Activated CD8-positive, alpha-beta memory T cell treated with anti-CD3 and anti-CD28 coated beads, Interleukin-2, amount 50 U/mL, for 4 hours (primary cell): ENCODE results near the gene ACOXL.

ENCODE experiments used
- DNase-seq: peaks from one replicate; pipeline ENCODE4 v3.0.0-alpha.2; 2020

The ACOXL gene

DNA sequence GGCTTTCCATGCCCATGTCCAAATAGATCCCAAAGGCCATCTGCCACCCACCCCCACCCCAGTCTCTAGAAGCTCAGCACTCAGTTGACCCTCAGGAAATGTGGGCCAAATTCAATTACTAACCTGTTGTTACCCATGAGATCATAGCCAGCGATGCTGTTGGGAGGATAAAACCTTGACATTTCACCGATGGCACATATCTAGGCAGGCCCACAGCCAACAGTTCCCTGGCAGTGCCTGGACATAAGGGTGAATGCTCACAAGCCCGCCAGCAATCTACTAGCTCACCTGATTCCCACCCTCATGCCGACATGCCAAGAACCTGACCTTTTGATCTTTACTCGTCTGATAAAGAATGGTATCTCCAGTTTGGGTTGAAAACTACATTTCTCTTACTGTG, 11.8 kb upstream of the ACOXL start:
- no peak for DNase-seq

DNA sequence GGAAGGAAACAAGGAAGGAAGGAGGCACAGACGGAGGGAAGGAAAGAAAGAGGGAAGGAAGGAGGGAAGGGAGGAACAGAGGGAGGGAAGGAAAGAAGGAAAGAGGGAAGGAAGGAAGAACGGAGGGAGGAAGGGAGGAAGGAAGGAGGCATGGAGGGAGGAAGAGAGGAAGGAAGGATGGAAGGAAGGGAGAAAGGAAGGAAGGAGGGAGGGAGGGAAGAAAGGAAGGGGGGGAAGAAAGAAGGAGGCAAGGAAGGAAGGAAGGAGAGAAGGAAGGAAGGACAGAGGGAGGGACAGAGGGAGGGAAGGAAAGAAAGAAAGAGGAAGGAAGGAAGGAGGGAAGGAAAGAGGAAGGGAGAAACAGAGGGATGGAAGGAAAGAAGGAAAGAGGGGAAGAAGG, 7.6 kb upstream of the ACOXL start:
- no peak for DNase-seq

DNA sequence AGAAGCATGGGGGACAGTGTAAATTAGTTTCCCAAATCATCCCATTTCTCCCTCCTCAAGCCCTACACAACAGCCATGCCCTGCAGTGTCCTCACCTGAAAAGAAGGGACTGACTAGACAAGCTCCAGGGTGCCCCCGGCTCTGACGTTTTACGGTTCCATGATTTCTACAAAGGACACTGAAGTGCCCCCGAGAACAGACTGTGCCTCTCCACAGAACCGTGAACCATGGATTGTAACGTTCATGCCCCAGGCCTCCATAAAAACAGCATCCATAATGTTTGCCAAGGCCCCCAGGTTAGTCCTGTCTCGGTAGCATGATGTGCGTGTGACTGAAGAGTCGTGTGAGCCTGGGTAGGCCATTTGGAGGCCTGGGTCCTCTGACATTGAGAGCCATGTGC, 7.0 kb upstream of the ACOXL start:
- DNase-seq, result no peak

DNA sequence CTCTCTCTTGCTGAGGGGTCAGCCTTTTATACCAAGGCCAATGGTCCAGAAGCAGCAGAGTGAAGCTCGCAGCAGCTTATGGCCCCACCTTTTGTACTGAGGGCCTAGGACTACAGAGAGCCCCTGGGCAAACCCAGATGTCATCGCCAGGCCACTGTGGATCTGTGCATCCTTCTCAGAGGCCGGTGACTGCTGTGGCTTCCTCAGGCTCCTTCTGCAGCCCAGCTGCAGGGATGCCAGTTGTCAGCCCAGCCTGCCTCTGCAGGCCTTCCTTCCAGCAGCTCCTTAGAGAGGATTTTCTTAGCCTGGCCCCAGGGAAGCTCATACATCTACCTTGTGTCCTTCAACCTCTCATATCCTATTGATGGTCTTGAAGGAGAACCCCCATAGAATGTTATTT, 6.5 kb upstream of the ACOXL start:
- no peak for DNase-seq

DNA sequence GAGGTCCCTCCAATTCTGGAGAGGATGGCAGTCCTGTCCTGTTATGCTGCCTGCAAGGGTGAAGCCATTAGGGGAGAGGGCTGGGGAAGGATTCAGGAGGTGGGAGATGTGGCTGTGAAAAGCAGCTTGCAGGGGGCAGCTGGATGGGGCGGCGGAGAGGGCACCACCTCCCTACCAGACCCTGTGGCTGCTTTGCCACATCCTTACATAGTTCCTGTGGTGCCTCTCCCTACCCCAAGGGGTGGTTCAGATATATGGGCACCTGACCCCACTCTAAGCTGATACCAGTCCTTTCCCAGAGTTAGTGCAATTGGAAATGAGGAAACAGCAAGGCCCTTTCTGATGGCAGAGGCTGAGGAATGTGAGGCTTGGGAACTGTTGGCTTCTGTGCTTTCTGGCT, 6.1 kb upstream of the ACOXL start:
- DNase-seq, result no peak

DNA sequence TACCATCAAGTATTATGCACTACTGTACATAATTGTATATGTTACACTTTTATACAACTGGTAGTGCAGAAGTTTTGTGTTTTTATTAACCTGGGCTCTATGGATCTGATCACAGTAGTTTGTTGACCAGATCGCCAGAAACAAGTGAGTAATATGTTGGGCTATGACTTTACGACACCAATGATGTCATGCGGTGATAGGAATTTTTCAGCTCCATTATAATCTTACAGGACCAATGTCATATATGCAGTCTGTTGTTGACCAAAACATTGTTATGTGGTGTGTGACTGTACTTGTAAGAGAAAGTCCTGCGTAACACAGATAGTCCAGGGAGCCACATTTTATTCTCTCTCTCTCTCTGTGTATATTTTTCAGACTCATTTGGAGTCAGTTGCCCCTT, 4.5 kb upstream of the ACOXL start:
- no peak for DNase-seq

DNA sequence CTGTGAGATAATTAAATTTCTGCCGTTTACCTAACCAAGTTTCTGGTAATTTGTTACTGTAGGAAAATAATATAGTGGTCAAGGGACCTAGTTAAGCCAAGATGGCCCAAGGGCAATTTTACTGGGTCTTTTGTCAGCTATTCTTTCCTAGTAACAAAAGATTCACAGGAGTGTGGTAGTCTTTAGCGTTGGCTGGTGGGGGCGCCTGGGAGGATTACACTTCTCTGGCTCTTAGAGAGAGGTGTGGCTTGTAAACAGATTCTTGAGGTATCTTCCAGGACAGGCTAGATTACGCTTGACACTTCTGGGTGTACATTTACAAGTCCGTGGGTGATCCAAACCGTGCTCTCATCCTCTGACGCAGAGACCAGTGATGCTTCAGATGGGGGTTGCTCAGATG, 3.3 kb upstream of the ACOXL start:
- no peak for DNase-seq

DNA sequence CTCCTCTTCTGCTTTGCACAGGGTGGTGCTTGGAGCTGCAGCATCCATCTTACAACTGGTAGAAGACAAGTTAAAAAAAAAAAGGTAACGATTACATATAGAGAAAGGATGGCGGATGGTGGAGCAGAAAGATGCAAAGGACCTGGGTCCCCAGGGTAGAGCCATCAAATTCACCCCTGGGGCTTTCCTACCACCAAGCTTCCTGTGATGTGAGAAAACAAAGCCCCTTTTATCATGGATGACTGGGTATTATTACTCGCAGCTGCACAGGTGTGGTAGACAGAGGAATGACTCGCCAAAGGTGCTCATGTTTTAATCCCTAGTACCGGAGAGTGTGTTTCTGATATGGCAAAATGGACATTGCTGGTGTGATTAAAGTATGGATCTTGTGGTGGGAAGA, 1.3 kb upstream of the ACOXL start:
- no peak for DNase-seq

DNA sequence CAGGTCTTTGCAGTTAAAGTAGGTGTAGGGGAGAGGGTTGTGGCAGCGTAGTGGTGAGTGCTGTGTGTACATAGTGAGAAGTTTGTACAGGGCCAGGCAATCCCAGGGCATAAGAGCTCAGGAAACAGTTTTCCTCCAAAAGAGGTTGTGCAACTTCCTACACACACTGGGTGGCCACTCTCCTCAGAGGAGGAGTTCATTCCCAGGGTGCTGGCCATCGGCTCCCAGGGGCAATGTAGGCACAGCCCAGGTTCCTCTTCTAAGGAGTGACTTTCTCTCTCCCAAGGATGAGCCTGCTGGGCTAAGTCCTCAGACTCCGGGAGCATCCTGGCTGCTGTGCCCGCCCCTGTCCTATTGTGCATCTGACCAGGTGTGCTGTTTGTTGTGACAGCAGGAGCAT, 3.0 kb downstream of the ACOXL start:
- DNase-seq, result no peak

DNA sequence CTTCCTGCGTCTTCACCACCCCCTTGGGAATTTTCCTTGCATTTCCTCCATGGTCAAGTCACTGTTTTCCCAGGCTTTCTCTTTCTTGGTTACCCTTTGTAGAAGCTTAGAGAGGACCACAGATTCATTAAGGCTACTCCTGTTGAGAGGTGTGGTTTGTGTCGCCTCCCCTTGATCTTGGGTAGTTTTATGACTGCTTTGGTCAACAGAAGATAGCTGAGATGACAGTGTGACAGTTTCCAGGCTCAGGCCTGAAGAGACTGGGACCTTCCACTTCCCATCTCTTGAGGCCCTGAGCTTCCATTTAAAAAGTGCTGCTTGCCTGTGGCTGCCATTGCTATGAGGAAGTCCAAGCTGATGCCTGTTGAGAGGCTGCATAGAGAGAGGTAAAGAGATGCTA, 5.4 kb downstream of the ACOXL start:
- DNase-seq, result no peak

DNA sequence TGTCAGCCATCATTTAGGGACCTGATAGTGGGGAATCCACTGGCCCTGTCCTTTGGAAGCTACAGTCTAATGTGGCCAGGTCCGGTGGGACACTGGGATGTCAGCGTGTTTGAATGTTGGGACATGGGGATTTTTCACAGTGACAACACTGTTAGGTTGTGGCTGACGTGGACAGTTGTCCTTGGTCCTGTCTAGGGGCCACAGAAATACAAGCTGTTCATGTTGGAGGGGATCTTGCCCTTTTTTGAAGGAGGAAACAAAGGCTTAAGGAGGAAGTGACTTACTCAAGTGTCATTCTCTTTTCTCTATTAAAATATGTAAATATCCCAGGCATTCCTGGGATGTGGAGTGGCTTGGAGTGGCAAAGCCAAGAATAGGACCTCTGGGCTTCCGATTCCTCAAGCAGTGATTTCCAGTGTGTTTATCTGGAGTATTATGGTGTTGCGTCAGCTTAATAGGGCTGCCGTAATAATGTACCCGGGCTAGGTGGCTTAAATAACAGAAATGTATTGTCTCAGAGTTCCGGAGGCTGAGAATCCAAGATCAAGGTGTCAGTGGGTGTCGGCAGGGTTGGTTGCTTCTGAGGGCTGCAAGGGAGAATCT, 8.5 kb downstream of the ACOXL start:
- no peak for DNase-seq

DNA sequence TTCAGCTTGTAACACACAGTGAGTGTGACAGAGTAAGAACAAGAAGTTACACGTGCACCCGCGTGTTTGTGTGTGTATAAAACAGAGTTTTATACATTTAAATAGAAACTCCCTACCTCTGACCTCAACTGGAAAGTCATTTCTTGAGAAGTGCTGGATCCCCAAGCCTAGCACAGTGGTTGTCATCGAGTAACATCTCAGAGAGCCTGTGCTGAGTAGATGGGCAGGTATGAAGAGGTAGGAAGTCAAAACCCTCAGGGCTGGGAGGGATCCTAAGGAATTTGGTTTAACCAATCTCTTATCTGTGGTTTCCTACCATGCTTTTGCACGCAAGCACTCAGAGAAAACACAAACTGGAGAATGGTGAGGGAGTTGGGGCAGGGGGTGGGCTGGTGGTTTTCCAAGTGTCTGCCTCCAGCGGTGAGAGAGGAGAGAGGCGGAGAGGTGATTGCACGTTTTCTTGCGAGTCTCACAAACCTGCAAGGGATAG, 9.2 kb downstream of the ACOXL start:
- no peak for DNase-seq

DNA sequence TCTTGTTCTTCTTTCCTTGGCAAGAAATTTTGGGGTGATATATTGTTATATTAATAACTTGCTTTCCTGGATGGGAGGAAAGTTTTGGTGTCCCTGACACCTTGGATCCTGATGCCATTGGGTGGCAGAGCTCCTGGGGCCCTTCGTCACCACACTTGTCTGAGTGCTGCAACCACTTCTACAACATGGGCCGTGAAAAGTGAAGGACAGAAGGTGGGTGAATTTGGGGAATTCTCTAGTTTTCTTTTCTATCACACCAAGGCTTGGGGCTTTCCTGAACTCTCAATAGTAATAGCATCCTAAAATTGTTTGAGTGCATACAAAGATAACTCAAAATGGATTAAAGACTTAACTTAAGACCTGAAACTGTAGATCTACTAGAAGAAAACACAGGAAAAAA, 10.0 kb downstream of the ACOXL start:
- DNase-seq, result no peak

DNA sequence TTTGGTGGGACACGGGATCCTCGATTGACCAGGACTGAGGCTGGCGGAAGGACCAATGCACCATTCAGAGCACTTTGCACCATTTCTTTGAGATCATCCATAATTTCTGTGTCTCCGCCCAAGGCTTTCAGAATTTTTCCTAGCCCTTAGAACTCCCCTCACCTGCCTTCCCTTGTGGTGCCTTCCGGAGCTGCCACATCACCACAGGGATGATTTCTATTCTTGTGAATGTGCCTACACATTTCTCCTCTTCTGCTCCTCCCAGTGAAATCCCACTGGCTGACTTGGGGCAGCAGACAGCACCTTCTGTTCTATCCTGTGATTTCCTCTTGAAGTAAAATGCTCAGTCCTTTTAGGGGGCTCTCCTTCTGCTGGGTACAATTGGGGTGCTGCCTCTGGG, 11.2 kb downstream of the ACOXL start:
- no peak for DNase-seq

DNA sequence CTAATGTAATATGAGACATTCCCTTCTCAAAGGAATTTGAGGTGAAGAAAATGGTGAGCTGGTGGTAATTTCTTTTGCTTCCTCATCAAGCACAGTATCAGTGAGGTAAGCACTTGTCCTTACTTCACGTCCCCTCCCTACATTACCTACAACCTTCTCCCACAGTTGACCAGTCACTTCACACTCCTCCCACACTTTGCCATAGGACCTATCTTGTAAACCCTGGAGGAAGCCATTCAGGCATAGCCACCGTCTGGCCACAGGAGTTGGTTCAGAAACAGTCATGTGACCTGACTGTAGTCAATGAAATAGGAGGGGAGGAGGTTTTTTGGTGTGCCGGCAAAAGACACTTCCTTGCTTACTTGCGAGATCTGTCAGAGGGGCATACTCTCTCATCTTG, 12.1 kb downstream of the ACOXL start:
- DNase-seq, result no peak

DNA sequence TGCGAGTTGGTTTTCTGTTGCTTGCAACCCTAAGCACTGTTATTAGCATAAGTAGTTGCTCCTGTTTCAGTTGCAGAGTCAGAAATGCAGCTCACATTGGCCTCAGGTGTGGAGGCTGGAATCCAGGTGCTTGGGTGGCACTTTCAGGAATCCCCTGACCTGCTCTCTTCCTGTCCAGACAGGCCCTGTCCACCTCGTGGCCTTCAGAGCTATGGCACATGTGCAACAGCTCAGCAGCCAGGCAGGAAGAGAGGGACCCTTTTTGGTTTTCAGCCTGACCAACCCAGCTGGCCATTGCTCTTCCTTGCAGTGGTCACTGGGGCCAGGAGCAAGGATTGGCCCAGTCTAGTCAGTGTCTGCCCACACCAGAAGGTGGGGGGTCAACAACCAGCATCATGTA, 12.7 kb downstream of the ACOXL start:
- no peak for DNase-seq

DNA sequence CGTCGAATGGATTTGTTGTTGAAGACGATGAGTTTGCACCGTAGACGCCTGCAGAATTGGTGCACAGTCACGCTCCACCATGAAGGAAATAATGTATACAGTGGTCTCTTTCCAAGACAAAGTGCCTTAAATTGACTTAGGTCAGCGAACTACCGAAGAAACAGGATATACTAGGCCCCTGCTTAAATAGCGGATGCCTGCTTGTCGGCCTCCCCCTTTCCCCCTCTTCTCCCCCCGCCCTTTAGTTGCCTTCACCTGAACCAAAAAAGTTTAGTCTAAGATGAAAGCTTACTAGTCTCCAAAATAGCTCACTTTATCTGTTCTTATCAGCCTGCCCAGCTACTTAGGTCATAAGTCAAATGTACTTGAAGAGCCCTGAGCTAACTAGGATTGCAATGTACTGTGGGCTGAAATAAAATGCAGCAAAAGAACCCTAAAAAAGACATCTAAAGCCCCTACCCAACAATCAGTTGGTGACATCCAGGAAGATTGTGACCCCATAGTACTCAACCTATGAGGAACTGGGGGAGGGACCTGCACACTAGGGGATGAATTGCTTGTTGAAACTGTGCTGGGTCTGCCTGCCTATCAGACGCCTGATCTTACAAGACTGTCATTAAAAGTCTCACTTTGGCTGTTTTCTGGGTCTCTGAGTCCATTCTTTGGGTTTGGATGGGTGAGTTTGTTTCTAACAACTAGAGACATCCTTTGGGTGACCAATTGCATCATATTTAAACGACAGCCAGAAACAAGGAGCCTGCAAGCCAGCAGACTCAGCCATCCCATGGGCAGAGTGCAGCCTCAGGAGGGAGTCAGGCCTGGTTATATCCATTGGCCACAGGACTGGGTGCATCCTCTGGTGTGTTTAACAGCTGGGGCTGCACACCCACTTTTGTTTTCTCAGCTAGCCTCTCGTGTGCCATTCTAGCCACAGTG, 14.5 kb downstream of the ACOXL start:
- DNase-seq, result no peak

DNA sequence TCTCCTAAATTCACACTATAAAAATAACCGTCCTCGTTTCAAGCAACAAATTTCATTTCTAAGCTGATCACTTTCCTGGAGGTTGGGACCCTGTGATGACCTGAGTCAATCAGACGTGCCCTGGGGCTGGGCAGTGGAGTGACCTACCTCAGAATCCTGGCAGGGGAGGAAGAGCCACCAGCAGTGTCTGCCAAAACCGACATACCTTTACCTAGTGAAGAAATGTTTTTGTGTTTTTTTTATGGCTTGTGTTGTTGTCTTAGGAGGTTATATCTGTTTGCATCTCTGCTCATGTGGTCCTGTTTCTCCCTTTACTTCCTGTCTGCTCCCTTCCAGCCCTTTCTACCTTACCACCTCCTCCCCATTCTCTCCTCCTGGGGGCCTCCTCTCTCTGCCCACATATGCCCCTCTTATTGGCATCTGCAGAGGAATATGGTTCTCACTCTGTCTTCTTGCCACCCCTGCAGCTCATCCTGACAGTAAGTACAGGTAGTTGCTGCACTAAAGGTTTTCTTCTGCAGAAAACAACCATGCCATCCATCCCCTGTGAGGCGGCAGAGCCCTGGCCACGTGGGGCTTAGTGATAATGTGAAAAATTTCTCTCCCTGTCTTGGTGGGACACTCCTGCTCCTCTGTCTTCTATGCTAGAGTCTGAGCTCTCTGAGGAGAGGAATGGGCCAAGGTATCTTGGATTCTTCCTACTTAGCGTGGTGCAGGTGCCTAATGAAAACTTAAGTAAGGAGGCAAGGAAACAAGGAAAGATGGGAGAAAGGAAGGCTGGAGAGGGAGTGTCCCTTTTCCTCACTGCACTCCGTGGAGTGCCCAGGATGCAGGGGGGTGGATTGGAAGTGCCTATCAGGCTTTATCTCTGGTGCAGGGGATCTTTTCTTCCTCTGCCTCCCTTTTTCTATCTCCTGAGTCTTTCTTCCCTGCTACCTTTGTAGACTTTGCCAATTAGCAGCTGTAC, 15.4 kb downstream of the ACOXL start:
- DNase-seq, result no peak

DNA sequence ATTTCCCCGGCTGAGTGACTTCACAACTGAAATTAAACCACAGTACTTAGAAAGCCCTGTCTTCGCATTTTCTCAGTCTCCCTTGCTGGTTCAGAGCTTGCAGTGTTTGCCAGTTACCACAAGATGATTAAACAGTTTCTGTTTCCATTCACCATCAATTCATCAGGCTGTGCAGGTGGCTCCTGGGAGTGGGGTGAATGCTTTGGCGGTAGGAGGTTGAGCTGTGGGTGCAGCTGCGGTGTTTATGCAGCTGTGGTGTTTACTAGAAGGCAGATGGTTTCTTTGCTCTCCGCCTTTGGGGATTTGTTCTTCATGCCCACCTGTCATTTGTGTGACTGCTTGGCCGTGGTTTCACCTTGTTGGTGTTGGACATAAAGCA, 16.1 kb downstream of the ACOXL start:
- no peak for DNase-seq

DNA sequence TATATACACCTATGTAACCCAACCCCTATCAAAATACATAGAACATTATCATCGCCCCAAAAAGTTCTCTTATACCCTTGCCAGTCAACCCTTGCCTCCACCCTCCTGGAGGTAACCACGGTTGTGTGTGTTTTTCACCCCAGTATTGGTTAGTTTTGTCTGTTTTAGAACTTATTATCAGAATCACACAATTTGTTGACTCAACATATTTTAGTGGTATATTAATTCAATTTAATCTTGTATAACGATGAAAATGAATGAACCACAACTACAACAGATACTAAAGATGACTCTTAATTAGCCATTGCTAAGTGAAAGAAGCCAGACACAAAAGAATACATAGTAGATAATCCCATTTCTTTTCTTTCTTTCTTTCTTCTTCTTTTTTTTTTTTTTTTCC, 19.3 kb downstream of the ACOXL start:
- DNase-seq, result no peak

DNA sequence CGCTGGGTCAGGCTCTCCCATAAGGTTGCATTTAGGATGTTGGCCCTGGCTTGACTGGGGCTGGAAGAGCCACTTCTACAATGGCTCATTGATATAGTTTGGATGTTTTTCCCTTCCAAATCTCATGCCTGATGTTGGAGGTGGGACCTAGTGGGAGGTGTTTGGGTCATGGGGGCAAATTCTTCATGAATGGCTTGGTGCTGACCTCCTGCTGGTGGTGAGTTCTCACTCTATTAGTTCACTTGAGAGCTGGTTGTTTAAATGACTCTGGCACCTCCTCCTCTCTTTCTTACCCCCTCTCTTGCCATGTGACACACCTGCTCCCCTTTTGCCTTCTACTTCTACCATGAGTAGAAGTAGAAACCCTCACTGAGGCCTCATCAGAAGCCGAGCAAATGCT, 20.5 kb downstream of the ACOXL start:
- DNase-seq, result no peak

DNA sequence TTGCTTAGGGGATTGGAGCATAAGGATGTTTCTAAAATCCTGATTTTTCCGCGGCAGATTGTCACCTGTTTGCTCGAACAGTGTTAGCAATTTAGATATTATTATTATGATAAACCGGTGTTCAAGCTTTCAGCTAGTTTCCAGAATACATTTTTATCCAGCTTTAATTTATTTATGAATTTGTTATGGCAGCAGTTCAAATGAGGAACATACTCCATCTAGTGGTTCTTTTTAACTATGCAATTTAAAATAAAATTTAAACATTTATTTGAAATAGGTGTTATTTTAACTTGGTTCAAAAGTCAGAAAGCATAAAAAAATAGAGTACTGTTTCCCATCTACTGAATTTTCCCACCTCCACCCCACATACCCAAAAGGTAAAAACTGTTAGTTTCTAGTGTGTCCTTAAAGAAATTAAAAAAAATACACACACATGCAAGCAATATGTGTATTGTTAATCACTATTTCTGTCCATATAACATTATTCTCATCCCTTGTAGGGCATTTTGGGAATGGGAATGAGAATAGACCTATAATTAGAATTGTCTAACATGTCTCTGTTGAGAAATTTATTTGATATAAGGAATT, 23.2 kb downstream of the ACOXL start:
- DNase-seq, result no peak

DNA sequence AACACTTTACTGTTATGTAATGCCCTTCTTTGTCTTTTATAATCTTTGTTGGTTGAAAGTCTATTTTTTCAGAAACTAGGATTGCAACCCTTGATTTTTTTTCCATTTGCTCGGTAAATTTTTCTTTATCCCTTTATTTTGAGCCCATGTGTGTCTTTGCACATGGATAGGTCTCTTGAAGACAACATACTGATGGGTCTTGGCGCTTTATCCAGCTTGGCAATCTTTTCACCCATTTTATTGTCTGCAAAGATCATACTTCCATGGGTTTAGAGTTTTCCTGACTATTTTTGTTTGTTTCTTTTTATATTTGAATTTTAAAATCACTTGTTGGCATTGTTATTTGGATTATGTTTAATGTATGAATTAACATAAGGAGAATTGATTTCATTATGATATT, 27.0 kb downstream of the ACOXL start:
- no peak for DNase-seq
